Adrenal gland (tissue), 5 donors: ENCODE results near the gene FGFR4.

Experiments
- POLR2A ChIP-seq, 2 donors: fragments of 450-650 bp; IDR thresholded peaks; one replicate each; pipeline ENCODE4 v1.6.1; 2017; ENCODE audit warnings: antibody characterized with exemption in 2 of 2, mild to moderate bottlenecking in 2 of 2, moderate library complexity in 1 of 2
- TF ChIP-seq, protein P1 (sequence below), 6 experiments: fragments of 450-650 bp in 4 of 6; fragments of 200-600 bp in 2 of 6; sonication (generic) in 1 of 6; IDR thresholded peaks; 1 replicate in 5 of 6; 2 replicates in 1 of 6; pipeline versions ENCODE4 v1.5.1 to v1.8.0; 2016 to 2021; ENCODE audit warnings: antibody characterized with exemption in 6 of 6, mild to moderate bottlenecking in 2 of 6, moderate library complexity in 1 of 6
- donor health status: DM: no; HTN: no; CAD: no.

DNA sequence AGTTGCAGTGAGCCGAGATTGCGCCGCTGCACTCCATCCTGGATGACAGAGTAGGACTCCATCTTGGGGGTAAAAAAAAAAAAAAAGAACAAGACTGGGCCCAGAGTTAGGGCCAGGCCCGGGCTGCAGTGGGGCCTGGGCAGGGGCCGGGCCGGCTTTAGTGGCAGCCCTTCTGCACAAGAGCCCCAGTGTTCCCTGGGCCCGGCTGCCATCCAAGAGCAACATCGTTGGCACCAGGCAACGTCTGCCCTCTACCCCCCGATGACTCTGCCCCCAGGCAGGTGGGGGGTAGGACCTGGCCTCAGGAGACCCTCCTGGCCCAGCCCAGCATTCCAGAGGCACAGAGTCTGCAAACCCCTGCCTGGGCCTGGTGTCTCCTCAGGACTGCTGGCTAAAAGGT is 4.9 kb upstream of the FGFR4 start:
- TF ChIP-seq, protein P1, sequence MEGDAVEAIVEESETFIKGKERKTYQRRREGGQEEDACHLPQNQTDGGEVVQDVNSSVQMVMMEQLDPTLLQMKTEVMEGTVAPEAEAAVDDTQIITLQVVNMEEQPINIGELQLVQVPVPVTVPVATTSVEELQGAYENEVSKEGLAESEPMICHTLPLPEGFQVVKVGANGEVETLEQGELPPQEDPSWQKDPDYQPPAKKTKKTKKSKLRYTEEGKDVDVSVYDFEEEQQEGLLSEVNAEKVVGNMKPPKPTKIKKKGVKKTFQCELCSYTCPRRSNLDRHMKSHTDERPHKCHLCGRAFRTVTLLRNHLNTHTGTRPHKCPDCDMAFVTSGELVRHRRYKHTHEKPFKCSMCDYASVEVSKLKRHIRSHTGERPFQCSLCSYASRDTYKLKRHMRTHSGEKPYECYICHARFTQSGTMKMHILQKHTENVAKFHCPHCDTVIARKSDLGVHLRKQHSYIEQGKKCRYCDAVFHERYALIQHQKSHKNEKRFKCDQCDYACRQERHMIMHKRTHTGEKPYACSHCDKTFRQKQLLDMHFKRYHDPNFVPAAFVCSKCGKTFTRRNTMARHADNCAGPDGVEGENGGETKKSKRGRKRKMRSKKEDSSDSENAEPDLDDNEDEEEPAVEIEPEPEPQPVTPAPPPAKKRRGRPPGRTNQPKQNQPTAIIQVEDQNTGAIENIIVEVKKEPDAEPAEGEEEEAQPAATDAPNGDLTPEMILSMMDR (IDR thresholded peaks at IDR 0.05): no peak
- no peak for TF ChIP-seq POLR2A (IDR thresholded peaks at IDR 0.05)
